ENCODE results near the gene SGSH.
A peak's percentile ranks its signal among the peaks of the same experiment; 100 is the strongest.
"Not testable (repeated sequence)": the region's sequence is repeated elsewhere in the genome, so short reads cannot be mapped to it uniquely, and the experiment has no call there.

Gene SGSH

GRCh38 chr17:80220054-80220735, at the start of gene SGSH, which contains the start of gene SLC26A11:
Gene SGSH, minus strand, starts transcription at chr17:80220333. Its CDS starts 20 bp downstream, at chr17:80220313.
Gene SLC26A11, plus strand, starts transcription at chr17:80220427. Its CDS starts 1,134 bp downstream, at chr17:80221561.
- DNase-seq = peak; percentile 62 to 78 (median 72)

- DNase-seq = no peak
Measured at GRCh38 chr17:80269405-80269807, 49.3 kb upstream of the SGSH start.

- no peak for DNase-seq
Measured at GRCh38 chr17:80268427-80268826, 48.3 kb upstream of the SGSH start.

GRCh38 chr17:80267391-80267790, 47.3 kb upstream of the SGSH start:
- no peak for DNase-seq

- DNase-seq = no peak
Measured at GRCh38 chr17:80265205-80266068, 45.3 kb upstream of the SGSH start.

- no peak for DNase-seq
Measured at GRCh38 chr17:80264205-80265075, 44.3 kb upstream of the SGSH start.

GRCh38 chr17:80263253-80264204, 43.4 kb upstream of the SGSH start:
- DNase-seq = peak in 2 of 3 experiments; percentile 57 to 85

GRCh38 chr17:80262775-80263244, 42.7 kb upstream of the SGSH start:
- DNase-seq = no peak

- peak in 1 of 3 experiments; percentile 32 for DNase-seq
Measured at GRCh38 chr17:80262291-80262690, 42.2 kb upstream of the SGSH start.

GRCh38 chr17:80261895-80262279, 41.8 kb upstream of the SGSH start:
- no peak for DNase-seq

GRCh38 chr17:80261159-80261894, 41.2 kb upstream of the SGSH start:
- DNase-seq = peak; percentile 13 to 88 (median 75)

GRCh38 chr17:80260791-80261158, 40.6 kb upstream of the SGSH start, which contains the start of gene RNF213:
Gene RNF213, plus strand, starts transcription at chr17:80260852. Its CDS starts 2,830 bp downstream, at chr17:80263682.
- peak in 2 of 3 experiments; percentile 63 to 75 for DNase-seq

- peak; percentile 50 to 76 (median 73) for DNase-seq
Measured at GRCh38 chr17:80260069-80260535, 40.0 kb upstream of the SGSH start.

GRCh38 chr17:80259457-80260068, 39.4 kb upstream of the SGSH start:
- peak in 1 of 3 experiments; percentile 33 for DNase-seq

GRCh38 chr17:80258296-80258695, 38.2 kb upstream of the SGSH start:
- DNase-seq = not testable (repeated sequence)

GRCh38 chr17:80257716-80258213, 37.6 kb upstream of the SGSH start:
- DNase-seq = no peak

GRCh38 chr17:80256034-80256350, 35.9 kb upstream of the SGSH start:
- DNase-seq = no peak

GRCh38 chr17:80254396-80255251, 34.5 kb upstream of the SGSH start:
- DNase-seq = peak in 2 of 3 experiments; percentile 31 to 59

All from NCI-H1417 (cell line).